HG03575 (cell line): ENCODE results near the gene PIGM.

Experiments
- ATAC-seq: cut with Tn5 transposase; IDR thresholded peaks from one replicate; pipeline ENCODE4 v1.9.1; 2021; ENCODE audit not compliant: unreplicated experiment, insufficient number of reproducible peaks, low FRiP score; ENCODE audit errors: extremely low read depth

PIGM gene

DNA sequence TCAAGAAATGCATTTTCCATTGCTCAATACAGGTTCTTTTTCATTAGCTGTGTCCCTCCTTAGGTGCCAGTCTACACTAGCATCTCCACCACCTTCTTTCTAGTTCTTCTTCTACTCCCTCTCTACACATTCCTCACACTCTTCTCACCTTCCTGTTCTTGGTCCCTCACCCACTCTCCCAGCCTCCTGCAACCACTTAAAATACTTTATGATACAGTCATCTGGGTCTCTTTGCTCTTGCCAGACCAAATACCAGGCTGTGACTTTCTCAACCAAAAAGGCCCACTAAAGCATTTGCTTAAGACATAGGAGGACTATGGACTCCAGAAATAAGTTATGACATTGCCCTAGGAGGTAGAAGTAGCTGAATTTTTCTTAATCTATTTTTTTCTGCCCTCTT is 35.1 kb downstream of the PIGM start:
- no peak for ATAC-seq

DNA sequence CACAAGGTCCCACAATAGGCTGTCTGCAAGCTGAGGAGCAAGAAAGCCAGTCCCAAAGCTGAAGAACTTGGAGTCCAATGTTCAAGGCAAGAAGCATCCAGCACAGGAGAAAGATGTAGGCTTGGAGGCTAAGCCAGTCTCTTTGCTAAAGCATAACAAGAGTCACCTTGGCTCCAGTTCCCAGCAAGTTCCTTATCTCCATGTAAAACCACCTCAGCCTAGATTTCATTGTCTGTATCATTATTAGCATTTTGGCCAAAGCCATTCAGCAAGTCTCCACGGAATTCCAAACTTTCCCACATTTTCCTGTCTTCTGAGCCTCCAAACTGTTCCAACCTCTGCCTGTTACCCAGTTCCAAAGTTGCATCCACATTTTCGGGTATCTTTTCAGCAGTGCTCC is 36.9 kb downstream of the PIGM start:
- no peak for ATAC-seq

DNA sequence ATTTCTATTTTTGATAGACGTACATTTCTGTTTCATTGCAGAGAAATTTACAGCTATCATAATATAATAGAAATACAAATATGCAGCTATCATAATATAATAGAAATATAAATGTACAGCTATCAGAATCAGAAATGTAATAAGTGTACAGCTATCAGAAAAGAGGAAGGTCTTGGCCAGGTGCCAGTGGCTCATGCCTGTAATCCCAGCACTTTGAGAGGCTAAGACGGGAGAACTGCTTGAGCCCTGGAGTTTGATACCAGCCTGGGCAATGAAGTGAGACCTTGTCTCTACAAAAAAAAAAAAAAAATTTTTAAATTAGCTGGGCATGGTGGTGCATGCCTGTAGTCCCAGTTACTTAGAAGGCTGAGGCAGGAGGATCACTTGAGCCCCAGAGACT is 37.9 kb downstream of the PIGM start:
- no peak for ATAC-seq

DNA sequence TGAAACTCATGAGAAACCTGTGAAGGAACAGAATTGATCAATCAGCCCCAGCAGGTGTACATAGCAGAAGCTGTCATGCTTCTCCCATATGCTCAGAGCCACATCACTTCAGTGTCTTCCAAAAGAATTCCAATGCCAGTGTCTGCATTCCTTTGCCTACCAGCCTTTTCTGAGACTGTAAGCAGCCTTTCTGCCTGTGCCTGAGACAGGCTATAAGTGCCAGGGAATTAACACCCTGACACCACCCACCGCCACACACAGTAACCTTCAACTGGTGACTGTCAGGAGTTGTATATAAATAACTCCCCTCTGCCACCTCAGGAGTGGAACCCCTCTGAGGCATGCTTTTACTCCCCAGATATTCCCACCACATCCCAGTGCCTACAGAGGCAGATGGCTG is 39.6 kb downstream of the PIGM start:
- ATAC-seq, result no peak

DNA sequence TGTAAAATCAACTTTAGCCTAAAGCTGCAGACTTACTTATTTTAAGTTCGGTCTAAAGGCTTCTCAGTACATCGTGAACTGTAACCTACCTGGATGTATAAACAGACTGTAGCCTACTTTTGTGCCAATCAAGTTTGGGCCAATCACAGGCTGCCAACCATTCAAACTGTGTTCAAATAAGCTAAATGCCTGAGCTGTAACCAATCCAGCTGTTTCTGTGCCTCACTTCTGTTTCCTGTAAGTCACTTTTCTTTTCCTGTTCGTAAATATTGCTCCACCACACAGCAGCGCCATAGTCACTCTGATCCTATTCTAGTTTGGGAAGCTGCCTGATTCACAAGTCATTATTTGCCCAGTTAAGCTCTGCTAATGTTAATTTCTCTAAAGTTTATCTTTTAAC is 40.3 kb downstream of the PIGM start:
- ATAC-seq, result no peak

DNA sequence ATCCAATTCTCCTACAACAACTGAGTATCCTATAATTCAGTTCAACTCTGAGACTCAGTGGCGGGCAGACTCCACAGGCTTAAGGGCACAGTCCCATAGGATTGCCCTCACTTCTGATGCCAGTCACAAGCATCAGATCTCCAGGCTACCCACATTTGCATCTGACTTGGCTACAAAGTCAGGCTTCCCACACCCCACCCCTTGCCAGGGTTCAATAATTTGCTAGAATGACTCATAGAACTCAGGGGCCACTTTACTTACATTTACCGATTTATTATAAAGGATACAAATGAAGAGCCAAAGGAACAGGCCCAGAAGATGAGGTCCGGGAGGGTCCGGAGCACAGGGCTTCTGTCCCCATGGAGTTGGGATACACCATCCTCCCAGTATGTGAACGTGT is 41.8 kb downstream of the PIGM start:
- no peak for ATAC-seq

DNA sequence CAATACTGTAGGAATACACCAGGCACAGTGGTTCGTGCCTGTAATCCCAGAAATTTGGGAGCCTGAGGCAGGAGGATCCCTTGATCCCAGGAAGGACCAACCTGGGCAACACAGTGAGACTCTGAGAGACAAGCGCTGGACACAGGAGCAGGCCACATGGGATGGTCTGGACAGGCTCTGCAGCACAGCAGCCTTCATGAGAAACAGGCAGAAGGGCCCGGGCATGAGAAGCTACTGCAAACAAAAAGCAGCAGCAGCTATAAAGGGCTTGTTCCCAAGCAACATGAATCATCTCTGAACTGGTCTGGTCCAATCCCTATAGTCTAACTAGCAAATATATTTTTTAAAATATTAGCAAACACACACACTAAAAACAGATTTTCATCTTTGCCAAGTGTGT is 42.2 kb downstream of the PIGM start:
- no peak for ATAC-seq

DNA sequence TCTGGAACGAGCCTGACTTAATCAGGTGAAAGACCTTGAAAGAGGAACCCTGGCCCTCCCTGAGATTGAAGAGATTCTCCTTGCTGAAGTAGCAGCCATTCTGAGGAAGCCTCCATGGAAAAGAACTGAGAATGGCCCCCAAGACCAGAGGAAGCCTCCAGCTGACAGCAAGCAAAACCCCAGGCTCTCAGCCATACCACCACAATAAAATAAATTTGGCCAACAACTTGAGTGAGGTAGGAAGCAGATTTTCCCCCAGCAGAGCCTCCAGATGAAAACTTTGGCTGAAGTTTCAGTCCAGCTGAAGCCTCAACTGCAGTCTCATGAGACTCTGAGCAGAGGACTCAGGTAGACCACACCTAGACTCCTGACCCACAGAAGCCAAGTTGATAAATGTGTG is 43.8 kb downstream of the PIGM start:
- no peak for ATAC-seq

DNA sequence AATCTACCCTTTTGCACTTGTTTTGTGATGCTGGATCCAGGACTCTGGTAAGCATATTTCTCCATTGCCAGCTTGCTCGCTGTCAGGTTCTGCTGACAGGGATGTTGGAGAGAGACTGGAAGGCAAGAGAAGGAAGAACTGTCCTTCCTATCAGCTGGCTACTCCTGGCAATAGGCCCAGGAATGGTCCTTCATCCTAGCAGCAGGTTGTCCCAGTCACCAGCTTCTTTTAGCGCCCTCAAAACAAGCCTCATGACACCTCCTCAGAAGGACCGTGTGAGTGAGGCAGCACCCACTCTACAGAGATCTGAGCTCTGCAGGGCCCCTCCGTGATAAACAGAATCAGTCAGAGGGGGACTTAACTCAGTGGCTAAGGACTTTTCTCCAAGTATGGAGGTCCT is 44.6 kb downstream of the PIGM start:
- ATAC-seq, result no peak

DNA sequence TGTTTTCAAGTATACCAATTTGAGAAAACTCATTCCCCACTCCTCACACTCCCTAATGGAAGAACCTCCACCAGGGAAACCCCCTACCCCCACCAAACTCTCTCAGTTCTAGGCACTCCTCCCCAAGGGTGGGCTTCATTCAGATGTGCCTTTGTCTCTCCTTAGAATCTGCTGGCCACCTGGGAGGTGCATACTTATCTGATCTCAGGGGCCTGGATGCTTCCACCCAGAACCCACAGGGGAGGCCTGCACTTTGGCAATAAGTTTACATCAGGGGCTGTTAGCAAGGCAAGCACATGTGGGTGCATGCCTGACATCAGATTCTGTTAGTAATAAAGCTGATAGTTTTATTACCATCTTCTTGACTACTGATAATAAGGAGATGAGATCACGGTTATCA is 45.3 kb downstream of the PIGM start:
- no peak for ATAC-seq

DNA sequence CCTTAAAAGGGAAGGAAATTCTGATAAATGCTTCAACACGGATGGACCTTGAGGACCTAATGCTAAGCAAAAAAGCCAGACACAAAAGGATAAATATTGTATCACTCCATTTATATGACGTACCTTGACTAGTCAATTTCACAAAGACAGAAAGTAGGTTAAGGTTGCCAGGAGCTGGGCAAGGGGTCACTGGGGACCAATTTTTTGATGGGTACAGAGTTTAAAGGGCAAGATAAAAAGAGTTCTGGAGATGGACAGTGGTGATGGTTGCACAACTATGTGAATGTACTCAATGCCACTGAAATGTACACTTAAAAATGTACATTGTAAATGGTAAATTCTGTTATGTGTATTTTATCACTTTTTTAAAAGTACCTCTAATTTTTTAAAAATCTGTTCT is 45.7 kb downstream of the PIGM start:
- ATAC-seq, result no peak

DNA sequence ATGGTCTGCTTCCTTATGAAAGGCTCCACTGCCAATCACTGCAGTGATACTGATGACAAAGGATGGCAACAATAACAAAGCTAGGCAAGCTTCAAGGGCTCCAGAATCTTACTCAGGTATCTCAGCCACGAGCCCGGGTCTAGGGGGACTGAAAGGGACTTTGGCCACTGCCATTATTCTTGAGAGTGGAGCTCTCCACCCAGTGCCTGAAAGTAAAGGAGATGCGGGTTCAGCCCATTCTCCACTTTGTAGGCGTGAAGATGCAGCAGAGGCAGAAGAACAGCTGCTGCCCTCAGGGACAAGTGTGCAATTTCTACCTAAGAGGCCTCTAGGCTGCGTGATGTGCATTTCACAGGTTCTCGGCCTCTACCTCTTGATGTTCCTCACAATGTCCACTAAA is 46.3 kb downstream of the PIGM start:
- no peak for ATAC-seq

DNA sequence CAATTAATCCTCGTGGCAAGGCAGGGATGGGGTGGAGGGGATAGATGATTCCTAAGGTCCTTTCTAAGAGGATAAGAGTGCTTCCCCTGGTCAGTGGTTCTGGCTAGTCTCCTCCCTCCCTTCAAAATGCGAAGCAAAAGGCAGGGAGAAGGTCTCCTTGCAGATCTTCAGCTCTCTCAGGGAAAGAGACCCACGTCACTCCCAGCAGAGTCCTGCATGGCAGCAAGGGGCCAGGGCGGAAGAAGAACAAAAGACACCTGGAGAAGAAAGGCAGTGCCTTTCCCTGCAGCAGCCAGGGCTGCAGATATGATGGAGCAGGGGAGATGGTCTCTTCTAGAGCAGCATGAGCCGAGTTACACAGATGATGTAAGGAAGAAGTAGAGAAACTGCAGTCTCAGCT is 48.1 kb downstream of the PIGM start:
- no peak for ATAC-seq

DNA sequence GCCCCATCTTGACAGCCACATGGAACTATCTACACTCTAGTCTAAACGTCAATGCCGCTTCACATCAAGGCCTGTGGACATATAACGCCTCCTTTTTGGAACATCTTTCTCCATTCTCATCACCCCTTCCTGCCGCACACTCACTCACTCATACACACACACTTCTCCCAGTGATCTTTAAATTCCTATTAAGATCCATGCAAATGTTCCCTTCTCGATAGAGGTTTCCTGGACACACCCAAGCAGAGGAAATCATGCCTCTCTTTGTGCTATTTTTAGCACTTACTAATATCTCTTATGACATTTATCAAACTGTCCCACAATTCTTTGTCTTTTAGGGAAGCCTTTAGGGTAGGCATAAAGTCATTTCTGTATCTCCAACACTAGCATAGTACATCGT is 49.5 kb downstream of the PIGM start:
- ATAC-seq, result no peak

DNA sequence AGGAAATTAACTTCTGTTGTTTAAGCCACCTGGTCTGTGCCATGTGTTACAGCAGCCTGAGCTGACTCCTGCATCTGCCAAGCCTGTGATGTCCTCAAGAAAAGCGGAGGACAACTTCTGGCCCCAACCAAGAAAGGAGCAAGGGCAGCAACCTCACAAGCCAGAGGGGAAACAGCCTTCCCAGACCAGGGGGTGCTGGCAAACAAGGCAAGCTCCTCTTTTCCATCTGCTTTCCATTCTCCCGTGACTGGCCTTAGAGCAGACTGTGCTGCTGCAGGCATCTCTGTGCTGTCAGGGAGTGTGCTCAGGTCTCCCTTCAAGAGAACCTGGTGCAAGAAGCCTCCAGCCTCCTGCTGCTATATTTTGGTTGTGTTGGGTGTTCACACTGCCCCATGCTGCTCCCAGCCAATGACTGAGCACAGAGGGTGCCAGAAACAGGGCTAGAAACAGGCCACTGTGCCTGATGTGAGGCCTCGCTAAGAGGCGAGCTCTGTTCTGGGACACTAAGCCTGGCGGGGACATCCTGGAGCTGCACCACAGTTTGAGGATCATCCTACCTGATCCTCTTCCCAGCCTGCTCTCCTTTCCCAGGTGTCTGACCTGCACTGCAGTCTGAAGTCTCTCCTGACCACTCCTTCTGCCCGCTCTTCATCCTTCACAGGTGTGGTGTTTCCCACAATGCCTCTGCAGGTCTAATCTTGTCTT is 50.3 kb downstream of the PIGM start:
- ATAC-seq, result no peak

DNA sequence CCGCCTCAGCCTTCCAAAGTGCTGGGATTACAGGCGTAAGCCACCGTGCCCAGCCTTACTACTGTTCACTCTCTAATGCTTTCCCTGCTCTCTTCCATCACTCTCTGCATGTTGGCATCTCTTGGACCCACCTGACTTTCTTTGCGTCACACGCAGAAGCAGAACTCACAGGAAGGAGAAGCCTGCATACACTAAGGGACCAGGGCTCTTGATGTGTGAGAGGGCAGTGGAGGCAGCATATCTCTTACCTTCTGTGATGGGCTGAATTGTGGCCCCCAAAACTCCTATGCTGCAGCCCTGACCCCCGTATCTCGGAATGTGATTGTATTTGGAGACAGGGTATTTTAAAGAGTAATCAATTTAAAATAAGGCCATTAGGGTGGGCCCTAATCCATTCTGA is 51.0 kb downstream of the PIGM start:
- no peak for ATAC-seq

DNA sequence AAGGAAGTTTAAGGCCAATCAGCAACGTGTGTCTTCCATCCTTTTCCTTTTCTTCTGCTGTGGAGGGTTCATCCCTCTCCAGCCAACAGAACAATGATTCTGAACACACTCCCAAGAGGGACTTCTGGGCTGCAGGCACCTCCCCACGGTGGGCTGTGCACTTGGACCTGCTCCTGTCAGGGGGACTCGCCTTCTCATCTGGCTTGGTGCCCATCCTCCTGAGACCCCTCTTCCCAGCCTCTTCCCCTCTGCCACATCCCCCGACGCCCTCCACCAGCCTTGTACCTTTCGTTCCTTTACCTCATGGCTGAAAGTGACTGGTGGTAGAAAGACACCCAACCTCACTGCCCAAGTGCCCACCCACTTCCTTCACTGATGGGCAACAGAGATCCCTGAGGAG is 51.7 kb downstream of the PIGM start:
- ATAC-seq, result no peak

DNA sequence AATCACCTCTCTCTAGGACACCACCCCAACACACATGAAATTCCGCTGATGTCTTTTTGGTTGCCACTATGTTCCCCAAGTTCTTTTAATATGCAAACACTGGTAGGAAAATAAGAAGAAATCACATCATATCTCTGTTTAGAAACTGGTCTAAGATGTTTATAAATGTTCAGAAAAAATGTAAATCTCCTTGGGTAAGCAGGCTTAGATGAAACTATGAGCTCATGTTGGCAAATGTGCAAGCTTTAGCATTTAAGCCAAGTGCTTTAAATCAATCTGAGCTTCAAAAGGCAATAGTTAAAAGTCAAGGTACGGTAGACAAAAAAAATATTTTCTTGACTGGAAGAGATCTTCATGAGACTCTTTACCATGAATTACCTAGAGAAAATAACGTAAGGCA is 52.5 kb downstream of the PIGM start:
- ATAC-seq, result no peak

DNA sequence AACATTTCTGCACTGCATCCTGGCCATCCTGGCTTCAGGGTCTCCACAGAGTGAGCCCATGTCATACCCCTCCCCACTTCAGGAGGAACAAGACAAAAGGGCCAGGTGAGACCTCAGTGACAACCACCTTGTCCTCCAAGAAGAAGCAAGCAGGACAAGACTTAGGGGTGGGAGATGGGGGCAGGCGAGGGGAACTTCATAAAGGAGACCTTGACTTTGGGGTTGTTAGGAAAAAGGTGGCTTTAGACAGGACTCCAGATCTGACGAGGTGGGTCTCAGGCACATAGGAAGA is 53.7 kb downstream of the PIGM start:
- ATAC-seq, result no peak

DNA sequence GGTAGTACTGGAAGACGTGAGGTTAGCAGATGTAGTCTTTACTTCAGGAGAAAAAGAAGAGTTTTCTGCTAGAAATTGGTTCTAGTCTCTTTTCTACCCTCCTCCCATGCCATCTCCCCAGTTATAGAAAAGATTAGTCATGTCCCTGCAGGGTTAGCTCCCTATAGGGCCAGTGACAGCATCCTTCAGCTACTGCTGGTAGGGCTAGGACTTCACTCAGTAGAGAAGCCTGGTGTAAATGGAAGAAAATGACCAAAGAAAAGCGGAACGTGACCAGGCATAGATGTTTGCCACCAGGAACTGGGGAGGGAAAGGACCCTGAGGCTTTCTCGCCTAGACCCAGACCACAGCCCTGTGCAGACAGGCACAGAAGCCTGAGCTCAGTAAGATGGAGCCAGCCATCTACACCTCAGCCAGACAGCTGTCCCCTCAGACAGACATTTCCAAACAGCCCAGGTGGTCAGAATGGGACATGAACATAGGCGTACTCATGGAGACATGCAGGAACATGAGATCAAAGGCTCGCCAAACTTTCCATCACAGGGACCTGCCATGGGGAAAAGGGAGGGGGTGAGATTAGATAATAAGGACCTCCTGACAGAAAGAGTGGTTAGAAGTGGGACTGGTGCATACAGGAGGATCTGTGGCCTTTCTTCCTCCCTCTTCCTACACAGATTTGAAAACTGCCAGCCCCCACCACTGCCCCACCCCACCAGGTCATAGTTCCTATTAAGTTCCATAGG is 54.3 kb downstream of the PIGM start:
- ATAC-seq, result no peak
